ENCODE measurements around the gene FLACC1.

The FLACC1 gene

DNA sequence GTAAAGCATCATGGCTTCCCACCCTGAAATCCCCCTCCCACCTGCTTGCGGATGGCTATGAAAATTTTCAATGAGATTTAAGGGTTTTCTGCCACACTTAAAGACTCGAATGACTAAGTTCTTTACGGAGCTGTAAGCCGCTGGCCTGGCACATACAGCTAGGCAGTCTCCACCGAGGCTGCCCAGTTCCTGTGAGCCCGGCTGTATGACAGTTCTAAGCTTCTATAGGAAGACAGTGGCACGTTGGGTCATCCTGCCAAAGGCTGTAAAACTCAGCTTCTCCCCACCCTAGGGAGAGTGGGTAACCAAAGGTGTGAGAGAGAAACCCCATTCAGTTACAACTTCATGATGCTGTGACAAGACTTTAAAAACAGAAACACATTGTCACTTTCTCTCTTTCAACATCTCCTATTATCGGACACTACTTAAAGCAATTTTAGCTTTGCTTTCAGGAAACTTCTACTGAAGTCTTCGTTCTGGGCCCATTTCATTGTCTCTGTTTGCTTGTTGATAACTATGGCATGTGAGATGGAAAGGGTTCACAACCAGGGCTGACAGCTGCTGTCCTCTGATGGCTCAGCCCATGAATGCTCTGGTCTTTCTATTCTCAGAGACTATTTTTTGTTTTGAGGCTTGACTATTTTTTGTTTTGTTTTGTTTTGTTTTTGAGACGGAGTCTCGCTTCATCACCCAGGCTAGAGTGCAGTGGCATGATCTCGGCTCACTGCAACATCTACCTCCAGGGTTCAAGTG, 89.7 kb downstream of the FLACC1 start:
- no peak for ATAC-seq
- TF ChIP-seq ZC3H10 (CRISPR knock-in tag; IDR thresholded peaks at IDR 0.05) (no peak), TCF4 (CRISPR knock-in tag; IDR thresholded peaks at IDR 0.05; ENCODE audit: borderline replicate concordance) (no peak), ARNTL (CRISPR knock-in tag; IDR thresholded peaks at IDR 0.05; ENCODE audit: borderline replicate concordance, low read depth) (no peak), ISL1 (CRISPR knock-in tag; IDR thresholded peaks at IDR 0.05) (no peak), TOX (CRISPR knock-in tag; IDR thresholded peaks at IDR 0.05; ENCODE audit: borderline replicate concordance) (no peak), SNAI2 (CRISPR knock-in tag; IDR thresholded peaks at IDR 0.05) (no peak), ZNF70 (CRISPR knock-in tag; IDR thresholded peaks at IDR 0.05) (no peak), CSDC2 (CRISPR knock-in tag; IDR thresholded peaks at IDR 0.05) (no peak), BACH2 (CRISPR knock-in tag; IDR thresholded peaks at IDR 0.05; ENCODE audit: borderline replicate concordance) (no peak), ESRRG (CRISPR knock-in tag; IDR thresholded peaks at IDR 0.05) (no peak), OSR1 (CRISPR knock-in tag; IDR thresholded peaks at IDR 0.05) (no peak), ZFP3 (CRISPR knock-in tag; IDR thresholded peaks at IDR 0.05) (no peak), ZFP30 (CRISPR knock-in tag; IDR thresholded peaks at IDR 0.05) (no peak), ZNF8 (CRISPR knock-in tag; IDR thresholded peaks at IDR 0.05) (no peak), RARB (CRISPR knock-in tag; IDR thresholded peaks at IDR 0.05) (no peak)
- TF ChIP-seq, protein P1, sequence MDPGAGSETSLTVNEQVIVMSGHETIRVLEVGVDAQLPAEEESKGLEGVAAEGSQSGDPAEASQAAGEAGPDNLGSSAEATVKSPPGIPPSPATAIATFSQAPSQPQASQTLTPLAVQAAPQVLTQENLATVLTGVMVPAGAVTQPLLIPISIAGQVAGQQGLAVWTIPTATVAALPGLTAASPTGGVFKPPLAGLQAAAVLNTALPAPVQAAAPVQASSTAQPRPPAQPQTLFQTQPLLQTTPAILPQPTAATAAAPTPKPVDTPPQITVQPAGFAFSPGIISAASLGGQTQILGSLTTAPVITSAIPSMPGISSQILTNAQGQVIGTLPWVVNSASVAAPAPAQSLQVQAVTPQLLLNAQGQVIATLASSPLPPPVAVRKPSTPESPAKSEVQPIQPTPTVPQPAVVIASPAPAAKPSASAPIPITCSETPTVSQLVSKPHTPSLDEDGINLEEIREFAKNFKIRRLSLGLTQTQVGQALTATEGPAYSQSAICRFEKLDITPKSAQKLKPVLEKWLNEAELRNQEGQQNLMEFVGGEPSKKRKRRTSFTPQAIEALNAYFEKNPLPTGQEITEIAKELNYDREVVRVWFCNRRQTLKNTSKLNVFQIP (CRISPR knock-in tag; IDR thresholded peaks at IDR 0.05; ENCODE audit: borderline replicate concordance, low read depth): no peak
- TF ChIP-seq, protein P2, sequence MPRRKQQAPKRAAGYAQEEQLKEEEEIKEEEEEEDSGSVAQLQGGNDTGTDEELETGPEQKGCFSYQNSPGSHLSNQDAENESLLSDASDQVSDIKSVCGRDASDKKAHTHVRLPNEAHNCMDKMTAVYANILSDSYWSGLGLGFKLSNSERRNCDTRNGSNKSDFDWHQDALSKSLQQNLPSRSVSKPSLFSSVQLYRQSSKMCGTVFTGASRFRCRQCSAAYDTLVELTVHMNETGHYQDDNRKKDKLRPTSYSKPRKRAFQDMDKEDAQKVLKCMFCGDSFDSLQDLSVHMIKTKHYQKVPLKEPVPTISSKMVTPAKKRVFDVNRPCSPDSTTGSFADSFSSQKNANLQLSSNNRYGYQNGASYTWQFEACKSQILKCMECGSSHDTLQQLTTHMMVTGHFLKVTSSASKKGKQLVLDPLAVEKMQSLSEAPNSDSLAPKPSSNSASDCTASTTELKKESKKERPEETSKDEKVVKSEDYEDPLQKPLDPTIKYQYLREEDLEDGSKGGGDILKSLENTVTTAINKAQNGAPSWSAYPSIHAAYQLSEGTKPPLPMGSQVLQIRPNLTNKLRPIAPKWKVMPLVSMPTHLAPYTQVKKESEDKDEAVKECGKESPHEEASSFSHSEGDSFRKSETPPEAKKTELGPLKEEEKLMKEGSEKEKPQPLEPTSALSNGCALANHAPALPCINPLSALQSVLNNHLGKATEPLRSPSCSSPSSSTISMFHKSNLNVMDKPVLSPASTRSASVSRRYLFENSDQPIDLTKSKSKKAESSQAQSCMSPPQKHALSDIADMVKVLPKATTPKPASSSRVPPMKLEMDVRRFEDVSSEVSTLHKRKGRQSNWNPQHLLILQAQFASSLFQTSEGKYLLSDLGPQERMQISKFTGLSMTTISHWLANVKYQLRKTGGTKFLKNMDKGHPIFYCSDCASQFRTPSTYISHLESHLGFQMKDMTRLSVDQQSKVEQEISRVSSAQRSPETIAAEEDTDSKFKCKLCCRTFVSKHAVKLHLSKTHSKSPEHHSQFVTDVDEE (CRISPR knock-in tag; IDR thresholded peaks at IDR 0.05): no peak
- TF ChIP-seq, protein P3, sequence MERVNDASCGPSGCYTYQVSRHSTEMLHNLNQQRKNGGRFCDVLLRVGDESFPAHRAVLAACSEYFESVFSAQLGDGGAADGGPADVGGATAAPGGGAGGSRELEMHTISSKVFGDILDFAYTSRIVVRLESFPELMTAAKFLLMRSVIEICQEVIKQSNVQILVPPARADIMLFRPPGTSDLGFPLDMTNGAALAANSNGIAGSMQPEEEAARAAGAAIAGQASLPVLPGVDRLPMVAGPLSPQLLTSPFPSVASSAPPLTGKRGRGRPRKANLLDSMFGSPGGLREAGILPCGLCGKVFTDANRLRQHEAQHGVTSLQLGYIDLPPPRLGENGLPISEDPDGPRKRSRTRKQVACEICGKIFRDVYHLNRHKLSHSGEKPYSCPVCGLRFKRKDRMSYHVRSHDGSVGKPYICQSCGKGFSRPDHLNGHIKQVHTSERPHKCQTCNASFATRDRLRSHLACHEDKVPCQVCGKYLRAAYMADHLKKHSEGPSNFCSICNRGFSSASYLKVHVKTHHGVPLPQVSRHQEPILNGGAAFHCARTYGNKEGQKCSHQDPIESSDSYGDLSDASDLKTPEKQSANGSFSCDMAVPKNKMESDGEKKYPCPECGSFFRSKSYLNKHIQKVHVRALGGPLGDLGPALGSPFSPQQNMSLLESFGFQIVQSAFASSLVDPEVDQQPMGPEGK (CRISPR knock-in tag; IDR thresholded peaks at IDR 0.05; ENCODE audit: borderline replicate concordance): no peak
- TF ChIP-seq, protein P4, sequence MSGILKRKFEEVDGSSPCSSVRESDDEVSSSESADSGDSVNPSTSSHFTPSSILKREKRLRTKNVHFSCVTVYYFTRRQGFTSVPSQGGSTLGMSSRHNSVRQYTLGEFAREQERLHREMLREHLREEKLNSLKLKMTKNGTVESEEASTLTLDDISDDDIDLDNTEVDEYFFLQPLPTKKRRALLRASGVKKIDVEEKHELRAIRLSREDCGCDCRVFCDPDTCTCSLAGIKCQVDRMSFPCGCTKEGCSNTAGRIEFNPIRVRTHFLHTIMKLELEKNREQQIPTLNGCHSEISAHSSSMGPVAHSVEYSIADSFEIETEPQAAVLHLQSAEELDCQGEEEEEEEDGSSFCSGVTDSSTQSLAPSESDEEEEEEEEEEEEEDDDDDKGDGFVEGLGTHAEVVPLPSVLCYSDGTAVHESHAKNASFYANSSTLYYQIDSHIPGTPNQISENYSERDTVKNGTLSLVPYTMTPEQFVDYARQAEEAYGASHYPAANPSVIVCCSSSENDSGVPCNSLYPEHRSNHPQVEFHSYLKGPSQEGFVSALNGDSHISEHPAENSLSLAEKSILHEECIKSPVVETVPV (CRISPR knock-in tag; IDR thresholded peaks at IDR 0.05): no peak

DNA sequence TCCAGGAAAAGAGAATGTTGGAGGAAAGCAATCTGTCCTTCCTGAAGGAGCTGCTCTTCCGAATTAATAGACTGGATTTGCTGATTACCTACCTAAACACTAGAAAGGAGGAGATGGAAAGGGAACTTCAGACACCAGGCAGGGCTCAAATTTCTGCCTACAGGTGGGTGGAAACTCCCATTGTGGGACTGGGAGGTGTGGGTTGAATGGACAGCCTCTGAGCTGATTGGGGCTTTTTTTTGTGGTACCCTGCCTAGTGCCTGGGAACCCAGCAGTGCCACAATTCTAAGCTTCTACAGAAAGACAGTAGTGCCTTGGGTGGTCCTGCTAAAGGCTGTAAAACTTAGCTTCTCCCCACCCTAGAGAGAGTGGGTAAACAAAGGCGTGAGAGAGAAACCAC, 90.5 kb downstream of the FLACC1 start:
- TF ChIP-seq TCF4 (CRISPR knock-in tag; IDR thresholded peaks at IDR 0.05; ENCODE audit: borderline replicate concordance) (no peak), OSR1 (CRISPR knock-in tag; IDR thresholded peaks at IDR 0.05) (no peak), ZNF565 (CRISPR knock-in tag; conservative IDR thresholded peaks at IDR 0.05; ENCODE audit: low read depth) (no peak)

DNA sequence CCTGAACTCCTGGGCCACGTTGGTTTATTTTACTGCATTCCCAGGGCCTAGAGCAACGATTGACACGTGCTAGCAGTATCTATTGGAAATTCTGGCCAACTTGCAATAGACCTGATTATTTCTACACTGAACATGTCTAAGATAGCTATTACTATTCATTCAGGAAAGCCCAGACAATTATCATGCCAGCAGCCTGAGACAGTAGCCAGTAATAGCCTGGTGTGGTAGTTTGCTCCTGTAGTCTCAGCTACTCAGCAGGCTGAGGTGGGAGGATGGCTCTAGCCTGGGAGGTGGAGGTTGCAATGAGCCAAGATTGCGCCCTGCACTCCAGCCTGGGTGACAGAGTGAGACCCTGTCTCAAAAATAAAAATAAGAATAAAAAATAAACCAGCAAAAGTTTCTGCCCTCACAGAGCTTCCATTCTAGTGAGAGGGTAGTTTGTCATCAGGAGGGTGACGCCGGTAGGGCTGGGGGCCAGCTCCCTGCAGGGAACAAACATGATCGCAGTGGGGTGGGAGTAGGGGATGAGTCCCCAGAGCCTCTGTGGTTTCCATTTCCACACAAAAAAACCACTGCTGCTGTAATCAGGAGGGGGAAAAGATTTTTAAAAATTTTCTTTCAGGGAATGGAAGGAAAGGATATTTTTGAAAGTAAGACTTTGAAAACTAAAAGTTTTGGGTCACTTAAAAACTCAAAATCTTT, 92.5 kb downstream of the FLACC1 start:
- no peak for TF ChIP-seq RARB (CRISPR knock-in tag; IDR thresholded peaks at IDR 0.05)
- TF ChIP-seq, protein P4 (CRISPR knock-in tag; IDR thresholded peaks at IDR 0.05): no peak
- no peak for TF ChIP-seq ZNF565 (CRISPR knock-in tag; conservative IDR thresholded peaks at IDR 0.05; ENCODE audit: low read depth)
- TF ChIP-seq ZC3H10 (CRISPR knock-in tag; IDR thresholded peaks at IDR 0.05): no peak
- no peak for TF ChIP-seq ZFP30 (CRISPR knock-in tag; IDR thresholded peaks at IDR 0.05)
- no peak for TF ChIP-seq OSR1 (CRISPR knock-in tag; IDR thresholded peaks at IDR 0.05)
- no peak for TF ChIP-seq SNAI2 (CRISPR knock-in tag; IDR thresholded peaks at IDR 0.05)
- TF ChIP-seq PPARA (CRISPR knock-in tag; IDR thresholded peaks at IDR 0.05; ENCODE audit: borderline replicate concordance): no peak
- TF ChIP-seq GLIS3 (CRISPR knock-in tag; IDR thresholded peaks at IDR 0.05): no peak
- TF ChIP-seq BACH2 (CRISPR knock-in tag; IDR thresholded peaks at IDR 0.05; ENCODE audit: borderline replicate concordance): no peak
- TF ChIP-seq, protein P1 (CRISPR knock-in tag; IDR thresholded peaks at IDR 0.05; ENCODE audit: borderline replicate concordance, low read depth): no peak
- TF ChIP-seq ZFP3 (CRISPR knock-in tag; IDR thresholded peaks at IDR 0.05): no peak
- no peak for TF ChIP-seq ARNTL (CRISPR knock-in tag; IDR thresholded peaks at IDR 0.05; ENCODE audit: borderline replicate concordance, low read depth)
- no peak for TF ChIP-seq CSDC2 (CRISPR knock-in tag; IDR thresholded peaks at IDR 0.05)
- TF ChIP-seq TCF4 (CRISPR knock-in tag; IDR thresholded peaks at IDR 0.05; ENCODE audit: borderline replicate concordance): no peak
- TF ChIP-seq TOX (CRISPR knock-in tag; IDR thresholded peaks at IDR 0.05; ENCODE audit: borderline replicate concordance): no peak
- no peak for ATAC-seq

More for the DNA sequence above, 90.5 kb downstream of the FLACC1 start:
- ATAC-seq: no peak

Measured in SK-N-SH treated with all-trans-retinoic acid at 6 μM for 48 hours (cell line).